NCI-H460 (cell line): ENCODE data around the gene TTC22. TPM values are rescaled to one million over a fixed set of nuclear protein-coding genes. Genes with fewer than 3 reads are reported as not detected.
"Not testable (repeated sequence)": the region's sequence is repeated elsewhere in the genome, so short reads cannot be mapped to it uniquely, and the experiment has no call there.

Experiments
- DNase-seq: peaks from one replicate; pipeline ENCODE4 v3.0.0-alpha.2; 2016; ENCODE audit warnings: low read depth; ENCODE audit errors: extremely low read depth
- total RNA-seq: library from RNA; depleted of rRNA; stranded (reverse); fragments of >200 nt; shearing (Covaris generic); gene quantifications from 2 replicates; pipeline ENCODE4 v1.2.3, GENCODE V29; 2014

Gene TTC22
- total RNA-seq, 1 experiment from 2014 or later, result not detected

- no peak for DNase-seq
These were observed 8.3 kb downstream of the TTC22 start for GRCh38 chr1:54792686-54793282.

- DNase-seq, result no peak
These were observed 9.1 kb downstream of the TTC22 start for GRCh38 chr1:54791880-54792522.

- DNase-seq, result no peak
These were observed 12.7 kb downstream of the TTC22 start for GRCh38 chr1:54788459-54788858.

GRCh38 chr1:54787604-54788003 is 13.5 kb downstream of the TTC22 start:
- DNase-seq, result no peak

- no peak for DNase-seq
These were observed 14.3 kb downstream of the TTC22 start for GRCh38 chr1:54786778-54787177.

GRCh38 chr1:54784066-54784465 is 17.1 kb downstream of the TTC22 start:
- DNase-seq, result no peak

- DNase-seq, result no peak
These were observed 18.5 kb downstream of the TTC22 start for GRCh38 chr1:54782588-54782987.

- no peak for DNase-seq
These were observed 19.0 kb downstream of the TTC22 start for GRCh38 chr1:54782156-54782555.

GRCh38 chr1:54781023-54781723 is 19.9 kb downstream of the TTC22 start:
- DNase-seq, result no peak

- no peak for DNase-seq
These were observed 23.7 kb downstream of the TTC22 start for GRCh38 chr1:54777431-54777830.

- DNase-seq, result no peak
These were observed 24.1 kb downstream of the TTC22 start for GRCh38 chr1:54777011-54777410.

- DNase-seq, result not testable (repeated sequence)
These were observed 25.0 kb downstream of the TTC22 start for GRCh38 chr1:54775828-54776721.

- DNase-seq, result no peak
These were observed 26.2 kb downstream of the TTC22 start for GRCh38 chr1:54774820-54775498.

GRCh38 chr1:54772951-54773350 is 28.2 kb downstream of the TTC22 start:
- DNase-seq, result no peak

GRCh38 chr1:54768093-54768492 is 33.0 kb downstream of the TTC22 start:
- no peak for DNase-seq

- DNase-seq, result no peak
These were observed 33.6 kb downstream of the TTC22 start for GRCh38 chr1:54767526-54767925.

GRCh38 chr1:54766726-54767125 is 34.4 kb downstream of the TTC22 start:
- DNase-seq, result no peak

- DNase-seq, result no peak
These were observed 36.1 kb downstream of the TTC22 start for GRCh38 chr1:54764922-54765561.

- peak; percentile 97 for DNase-seq
These were observed 36.8 kb downstream of the TTC22 start, which contains the start of gene PARS2 for GRCh38 chr1:54764133-54764921. TSS of gene PARS2 (minus strand) at chr1:54764523. CDS start at chr1:54759161, 5,362 bp downstream.
